Liver (tissue), 9 donors: ENCODE measurements around the gene TBCD. TPM values are rescaled to one million over a fixed set of nuclear protein-coding genes. Genes with fewer than 3 reads are reported as not detected.

Experiments
- DNase-seq: peaks from one replicate; pipeline ENCODE4 v3.0.0-alpha.2; 2017; ENCODE audit warnings: low spot score
- H3K27ac ChIP-seq, 2 donors: one replicate each; pipeline ENCODE4 v1.7.0; 2013; ENCODE audit warnings: inconsistent platforms in 2 of 2, low read length in 2 of 2, control low read depth in 1 of 2, low read depth in 1 of 2, mild to moderate bottlenecking in 1 of 2
- H3K27me3 ChIP-seq, 4 donors: one replicate each; pipeline versions ENCODE4 v1.6.1 to v1.7.0; 2013; ENCODE audit warnings: low read length in 3 of 4, inconsistent platforms in 1 of 4, mild to moderate bottlenecking in 1 of 4, moderate library complexity in 1 of 4; ENCODE audit not compliant: control insufficient read depth in 4 of 4, insufficient read depth in 4 of 4
- H3K36me3 ChIP-seq, 4 donors: one replicate each; pipeline versions ENCODE4 v1.6.1 to v1.7.0; 2013; ENCODE audit warnings: low read length in 3 of 4, mild to moderate bottlenecking in 3 of 4, low read depth in 1 of 4, moderate library complexity in 1 of 4; ENCODE audit not compliant: control insufficient read depth in 4 of 4, insufficient read depth in 3 of 4
- H3K4me1 ChIP-seq, 4 donors: one replicate each; pipeline versions ENCODE4 v1.6.1 to v1.7.0; 2013; ENCODE audit warnings: low read length in 3 of 4, mild to moderate bottlenecking in 3 of 4, moderate library complexity in 1 of 4; ENCODE audit not compliant: control insufficient read depth in 4 of 4, insufficient read depth in 4 of 4
- H3K4me3 ChIP-seq, 3 donors: one replicate each; pipeline versions ENCODE4 v1.6.1 to v1.7.0; 2013; ENCODE audit warnings: low read length in 3 of 3, control low read depth in 1 of 3, low read depth in 1 of 3, mild to moderate bottlenecking in 1 of 3
- H3K9ac ChIP-seq, 2 donors: one replicate each; pipeline ENCODE4 v1.7.0; 2013; ENCODE audit warnings: low read length in 2 of 2, mild to moderate bottlenecking in 2 of 2, moderate library complexity in 2 of 2, control low read depth in 1 of 2, low read depth in 1 of 2
- H3K9me3 ChIP-seq, 4 donors: one replicate each; pipeline versions ENCODE4 v1.6.1 to v1.7.0; 2013; ENCODE audit warnings: low read length in 3 of 4; ENCODE audit not compliant: control insufficient read depth in 4 of 4
- EGR1 ChIP-seq, 2 donors: IDR thresholded peaks; 2 replicates each; pipeline ENCODE4 v1.6.1; 2016 to 2018; ENCODE audit warnings: antibody characterized with exemption in 2 of 2, low read depth in 2 of 2
- FOXA1 ChIP-seq: IDR thresholded peaks from 2 replicates; pipeline ENCODE4 v1.6.1; 2016; ENCODE audit warnings: antibody characterized with exemption
- FOXA2 ChIP-seq: IDR thresholded peaks from 2 replicates; pipeline ENCODE4 v1.6.1; 2016; ENCODE audit warnings: antibody characterized with exemption
- GABPA ChIP-seq, 2 donors: IDR thresholded peaks in 1 of 2; conservative IDR thresholded peaks in 1 of 2; 2 replicates each; pipeline ENCODE4 v1.6.1; 2016; ENCODE audit warnings: antibody characterized with exemption in 2 of 2, mild to moderate bottlenecking in 1 of 2, moderate library complexity in 1 of 2
- HNF4A ChIP-seq, 2 donors: conservative IDR thresholded peaks; 2 replicates each; pipeline ENCODE4 v1.6.1; 2016; ENCODE audit warnings: antibody characterized with exemption in 2 of 2, mild to moderate bottlenecking in 2 of 2
- HNF4G ChIP-seq: IDR thresholded peaks from 2 replicates; pipeline ENCODE4 v1.6.1; 2016; ENCODE audit warnings: antibody characterized with exemption
- JUND ChIP-seq, 2 donors: IDR thresholded peaks; 2 replicates each; pipeline ENCODE4 v1.6.1; 2016; ENCODE audit warnings: antibody characterized with exemption in 2 of 2
- MAX ChIP-seq: IDR thresholded peaks from 2 replicates; pipeline ENCODE4 v1.6.1; 2016; ENCODE audit warnings: antibody characterized with exemption
- NR2F2 ChIP-seq: IDR thresholded peaks from 2 replicates; pipeline ENCODE4 v1.6.1; 2016; ENCODE audit warnings: antibody characterized with exemption
- RAD21 ChIP-seq, 2 donors: IDR thresholded peaks; 2 replicates each; pipeline ENCODE4 v1.6.1; 2016; ENCODE audit warnings: antibody characterized with exemption in 2 of 2, mild to moderate bottlenecking in 2 of 2
- REST ChIP-seq: IDR thresholded peaks from 2 replicates; pipeline ENCODE4 v1.6.1; 2016; ENCODE audit warnings: antibody characterized with exemption, mild to moderate bottlenecking
- RXRA ChIP-seq, 2 donors: IDR thresholded peaks; 2 replicates each; pipeline ENCODE4 v1.6.1; 2017 to 2018; ENCODE audit warnings: antibody characterized with exemption in 2 of 2, mild to moderate bottlenecking in 1 of 2
- SP1 ChIP-seq: IDR thresholded peaks from 2 replicates; pipeline ENCODE4 v1.6.1; 2018; ENCODE audit warnings: antibody characterized with exemption, mild to moderate bottlenecking
- TAF1 ChIP-seq: conservative IDR thresholded peaks from 2 replicates; pipeline ENCODE4 v1.6.1; 2016; ENCODE audit warnings: antibody characterized with exemption, mild to moderate bottlenecking
- YY1 ChIP-seq: IDR thresholded peaks from 2 replicates; pipeline ENCODE4 v1.6.1; 2016; ENCODE audit warnings: antibody characterized with exemption, mild to moderate bottlenecking
- ZBTB33 ChIP-seq: IDR thresholded peaks from 2 replicates; pipeline ENCODE4 v1.6.1; 2016; ENCODE audit warnings: antibody characterized with exemption
- WGBS: extraction: QIAGEN DNeasy Blood & Tissue Kit; methylation state at CpG from one replicate; pipeline ENCODE4 v1.1.7; 2013; 5-methylcytosine and 5-hydroxymethylcytosine counted together
- polyA plus RNA-seq, 2 donors: library from polyadenylated mRNA; stranded (reverse) in 1 of 2; unstranded in 1 of 2; fragments of 200-250 nt in 1 of 2; fragments of >200 nt in 1 of 2; fragmentation: Nextera tagmentation in 1 of 2; extraction: Ambion mirVana in 1 of 2; gene quantifications; one replicate each; pipeline versions ENCODE4 v1.2.1 to v1.2.3, GENCODE V29; 2013 to 2015
- total RNA-seq, 2 donors: library from RNA; depleted of rRNA; stranded (reverse); fragments of >200 nt; gene quantifications; one replicate each; pipeline ENCODE4 v1.2.3, GENCODE V29; 2014
- TF ChIP-seq, protein P1 (sequence below): IDR thresholded peaks from 2 replicates; pipeline ENCODE4 v1.6.1; 2016; ENCODE audit warnings: antibody characterized with exemption
- TF ChIP-seq, protein P2 (sequence below): fragments of 150-350 bp; IDR thresholded peaks from 2 replicates; pipeline ENCODE4 v1.5.1; 2017; ENCODE audit warnings: improper control_type of control experiment, low read depth, low read length; ENCODE audit not compliant: missing input control
- donor health status: healthy.
- donor health status: healthy.
- donor health status: healthy.
- donor health status: healthy.
- donor health status: healthy.

Gene TBCD
- total and polyA plus RNA-seq, 4 donors, result 29.8 to 42.2 (median 33.0) TPM

DNA sequence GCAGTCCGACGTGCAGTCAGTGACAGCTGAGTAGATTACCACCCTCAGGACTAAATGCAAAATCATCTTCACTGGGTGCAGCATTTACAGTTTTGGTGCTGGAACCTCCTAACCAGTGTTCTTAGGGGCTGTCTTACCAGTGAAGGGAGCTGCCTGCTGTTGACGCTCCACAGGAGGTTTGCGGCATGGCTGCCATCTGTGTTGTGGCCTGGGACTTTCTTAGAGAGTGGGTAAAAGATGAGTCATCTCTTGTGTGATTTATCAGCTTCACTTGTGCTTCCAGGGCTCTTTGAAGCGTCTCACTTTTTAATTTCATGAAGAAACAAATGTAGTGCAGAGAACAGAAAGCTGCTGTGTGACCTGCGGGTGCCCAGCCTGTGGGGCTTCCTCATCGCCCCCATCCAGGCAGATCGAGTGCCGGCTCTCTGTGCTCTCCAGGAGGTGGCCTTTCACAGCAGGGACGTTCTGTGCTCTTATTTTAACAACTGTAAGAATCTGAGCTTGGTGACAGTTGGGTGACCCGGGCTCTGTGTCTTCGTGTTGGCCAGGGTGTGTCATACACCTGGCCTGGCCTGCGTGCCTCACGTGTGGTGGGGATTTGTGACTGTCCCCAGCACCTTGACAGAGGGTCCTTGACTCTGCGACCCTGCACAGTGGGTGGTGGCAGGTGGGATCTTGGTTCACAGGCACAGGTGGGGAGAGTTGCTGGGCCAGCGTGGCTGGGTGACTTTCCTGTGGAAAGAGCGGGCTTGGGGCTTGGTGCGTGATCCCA lies 112.3 kb downstream of the TBCD start (continued):
- no peak for TF ChIP-seq FOXA2
- TF ChIP-seq, protein P1, sequence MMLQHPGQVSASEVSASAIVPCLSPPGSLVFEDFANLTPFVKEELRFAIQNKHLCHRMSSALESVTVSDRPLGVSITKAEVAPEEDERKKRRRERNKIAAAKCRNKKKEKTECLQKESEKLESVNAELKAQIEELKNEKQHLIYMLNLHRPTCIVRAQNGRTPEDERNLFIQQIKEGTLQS, result no peak
- no peak for TF ChIP-seq JUND (IDR thresholded peaks at IDR 0.05)
- no peak for TF ChIP-seq RAD21 (IDR thresholded peaks at IDR 0.05)
- TF ChIP-seq NR2F2, result no peak
- no peak for TF ChIP-seq GABPA (IDR thresholded peaks at IDR 0.05 in 1 of 2, conservative IDR thresholded peaks at IDR 0.05 in 1 of 2)
- TF ChIP-seq HNF4G, result no peak
- no peak for TF ChIP-seq ZBTB33

- DNase-seq, result no peak
- peaks cover 0 to 2% (median 0%) of the 10 kb centered on the region in 4 donors for H3K36me3 ChIP-seq
- no peak overlapping the region for H3K9ac ChIP-seq
- no peak overlapping the region for H3K4me3 ChIP-seq
- H3K4me1 ChIP-seq, result peaks cover 0 to 4% (median 0%) of the 10 kb centered on the region in 4 donors
- H3K27me3 ChIP-seq, result no peaks in the 10 kb centered on the region
- no peaks in the 10 kb centered on the region for H3K9me3 ChIP-seq
- no peak for TF ChIP-seq GABPA (IDR thresholded peaks at IDR 0.05 in 1 of 2, conservative IDR thresholded peaks at IDR 0.05 in 1 of 2)
- TF ChIP-seq RXRA (IDR thresholded peaks at IDR 0.05), result no peak
- TF ChIP-seq TAF1, result no peak
- TF ChIP-seq SP1, result no peak
- TF ChIP-seq HNF4G, result no peak
- no peak for TF ChIP-seq HNF4A (conservative IDR thresholded peaks at IDR 0.05)
- TF ChIP-seq ZBTB33, result no peak
- TF ChIP-seq, protein P1, result no peak
- TF ChIP-seq YY1, result no peak
- TF ChIP-seq JUND (IDR thresholded peaks at IDR 0.05), result no peak
- no peak for TF ChIP-seq FOXA1
- TF ChIP-seq FOXA2, result no peak
- TF ChIP-seq, protein P2, sequence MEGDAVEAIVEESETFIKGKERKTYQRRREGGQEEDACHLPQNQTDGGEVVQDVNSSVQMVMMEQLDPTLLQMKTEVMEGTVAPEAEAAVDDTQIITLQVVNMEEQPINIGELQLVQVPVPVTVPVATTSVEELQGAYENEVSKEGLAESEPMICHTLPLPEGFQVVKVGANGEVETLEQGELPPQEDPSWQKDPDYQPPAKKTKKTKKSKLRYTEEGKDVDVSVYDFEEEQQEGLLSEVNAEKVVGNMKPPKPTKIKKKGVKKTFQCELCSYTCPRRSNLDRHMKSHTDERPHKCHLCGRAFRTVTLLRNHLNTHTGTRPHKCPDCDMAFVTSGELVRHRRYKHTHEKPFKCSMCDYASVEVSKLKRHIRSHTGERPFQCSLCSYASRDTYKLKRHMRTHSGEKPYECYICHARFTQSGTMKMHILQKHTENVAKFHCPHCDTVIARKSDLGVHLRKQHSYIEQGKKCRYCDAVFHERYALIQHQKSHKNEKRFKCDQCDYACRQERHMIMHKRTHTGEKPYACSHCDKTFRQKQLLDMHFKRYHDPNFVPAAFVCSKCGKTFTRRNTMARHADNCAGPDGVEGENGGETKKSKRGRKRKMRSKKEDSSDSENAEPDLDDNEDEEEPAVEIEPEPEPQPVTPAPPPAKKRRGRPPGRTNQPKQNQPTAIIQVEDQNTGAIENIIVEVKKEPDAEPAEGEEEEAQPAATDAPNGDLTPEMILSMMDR, result no peak
- no peak for TF ChIP-seq RAD21 (IDR thresholded peaks at IDR 0.05)
- TF ChIP-seq EGR1 (IDR thresholded peaks at IDR 0.05; ENCODE audit: low read depth in 2 of 2), result no peak
- no peak for TF ChIP-seq NR2F2
- no peak for TF ChIP-seq MAX
- no peak for TF ChIP-seq REST
- no peak overlapping the region for H3K27ac ChIP-seq
- 86% methylated on average over 16 of the region's 16 CpGs for WGBS
Measured at GRCh38 chr17:82864713-82865248, 112.9 kb downstream of the TBCD start.
